DND-41 (cell line): ENCODE measurements around the gene ZNF808.

Experiments
- EZH2 ChIP-seq: IDR thresholded peaks from 3 replicates; pipeline ENCODE4 v1.6.1; 2012; ENCODE audit warnings: borderline replicate concordance, low read depth, mild to moderate bottlenecking, moderate library complexity, low read length, inconsistent platforms; ENCODE audit not compliant: severe bottlenecking
- TF ChIP-seq, protein P1 (sequence below): IDR thresholded peaks from 2 replicates; pipeline ENCODE4 v1.5.1; 2012; ENCODE audit warnings: borderline replicate concordance, low read length, moderate library complexity, mild to moderate bottlenecking; ENCODE audit not compliant: poor library complexity, severe bottlenecking; ENCODE audit errors: extremely low read depth

DNA sequence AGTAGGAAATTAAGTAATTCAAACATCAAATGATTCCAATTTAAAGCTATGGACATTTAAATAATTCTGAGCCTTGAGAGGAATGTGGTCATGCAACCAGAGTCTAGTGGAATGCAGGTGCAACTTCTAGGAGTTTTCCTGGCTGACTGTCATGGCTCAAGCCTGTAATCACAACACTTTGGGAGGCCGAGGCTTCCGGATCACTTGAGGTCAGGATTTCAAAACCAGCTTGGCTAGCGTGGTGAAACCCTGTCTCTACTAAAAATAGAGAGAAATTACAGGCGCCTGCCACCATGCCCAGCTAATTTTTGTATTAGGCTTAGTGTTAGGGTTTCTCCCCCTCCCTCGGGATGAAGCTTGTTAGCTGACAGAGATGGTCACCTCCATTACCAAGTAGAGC lies 6.4 kb downstream of the ZNF808 start:
- TF ChIP-seq, protein P1, sequence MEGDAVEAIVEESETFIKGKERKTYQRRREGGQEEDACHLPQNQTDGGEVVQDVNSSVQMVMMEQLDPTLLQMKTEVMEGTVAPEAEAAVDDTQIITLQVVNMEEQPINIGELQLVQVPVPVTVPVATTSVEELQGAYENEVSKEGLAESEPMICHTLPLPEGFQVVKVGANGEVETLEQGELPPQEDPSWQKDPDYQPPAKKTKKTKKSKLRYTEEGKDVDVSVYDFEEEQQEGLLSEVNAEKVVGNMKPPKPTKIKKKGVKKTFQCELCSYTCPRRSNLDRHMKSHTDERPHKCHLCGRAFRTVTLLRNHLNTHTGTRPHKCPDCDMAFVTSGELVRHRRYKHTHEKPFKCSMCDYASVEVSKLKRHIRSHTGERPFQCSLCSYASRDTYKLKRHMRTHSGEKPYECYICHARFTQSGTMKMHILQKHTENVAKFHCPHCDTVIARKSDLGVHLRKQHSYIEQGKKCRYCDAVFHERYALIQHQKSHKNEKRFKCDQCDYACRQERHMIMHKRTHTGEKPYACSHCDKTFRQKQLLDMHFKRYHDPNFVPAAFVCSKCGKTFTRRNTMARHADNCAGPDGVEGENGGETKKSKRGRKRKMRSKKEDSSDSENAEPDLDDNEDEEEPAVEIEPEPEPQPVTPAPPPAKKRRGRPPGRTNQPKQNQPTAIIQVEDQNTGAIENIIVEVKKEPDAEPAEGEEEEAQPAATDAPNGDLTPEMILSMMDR, result no peak
- TF ChIP-seq EZH2, result no peak
